Peyer's patch (tissue), 4 donors: ENCODE results near the gene NR6A1.

Source experiments
- CTCF ChIP-seq, 6 experiments: fragments of 450-650 bp in 4 of 6; fragments of 200-600 bp in 2 of 6; sonication (generic) in 1 of 6; IDR thresholded peaks; one replicate each; pipeline ENCODE4 v1.5.1; 2017 to 2019; ENCODE audit warnings: antibody characterized with exemption in 6 of 6, mild to moderate bottlenecking in 3 of 6, moderate library complexity in 1 of 6
- POLR2A ChIP-seq, 2 donors: fragments of 450-650 bp; IDR thresholded peaks; one replicate each; pipeline ENCODE4 v1.5.1; 2017; ENCODE audit warnings: antibody characterized with exemption in 2 of 2, mild to moderate bottlenecking in 2 of 2, moderate library complexity in 2 of 2

GRCh38 chr9:124688238-124688904, 82.7 kb downstream of the NR6A1 start:
- TF ChIP-seq POLR2A (IDR thresholded peaks at IDR 0.05), result no peak
- no peak for TF ChIP-seq CTCF (IDR thresholded peaks at IDR 0.05)
